Trophoblast cell (in vitro differentiated cells and primary cell): ENCODE results near the gene CIC.

Source experiments
- DNase-seq, 2 donors: peaks; one replicate each; pipeline ENCODE4 v3.0.0-alpha.2; 2016
- H2AFZ ChIP-seq: 2 replicates; pipeline ENCODE4 v1.6.1; 2013; ENCODE audit warnings: low read length, moderate library complexity, mild to moderate bottlenecking; ENCODE audit not compliant: insufficient read depth, poor library complexity
- H2AK5ac ChIP-seq: 2 replicates; pipeline ENCODE4 v1.6.1; 2013; ENCODE audit warnings: mild to moderate bottlenecking, low read length
- H2BK120ac ChIP-seq: 2 replicates; pipeline ENCODE4 v1.6.1; 2013; ENCODE audit warnings: low read length, mild to moderate bottlenecking, moderate library complexity; ENCODE audit not compliant: insufficient read depth, poor library complexity
- H2BK12ac ChIP-seq: 2 replicates; pipeline ENCODE4 v1.6.1; 2013; ENCODE audit warnings: mild to moderate bottlenecking, low read length, moderate library complexity
- H2BK5ac ChIP-seq: 2 replicates; pipeline ENCODE4 v1.6.1; 2013; ENCODE audit warnings: low read length, low read depth, moderate library complexity, mild to moderate bottlenecking; ENCODE audit not compliant: poor library complexity
- H3K14ac ChIP-seq: 2 replicates; pipeline ENCODE4 v1.6.1; 2013; ENCODE audit warnings: mild to moderate bottlenecking, low read length
- H3K18ac ChIP-seq: 2 replicates; pipeline ENCODE4 v1.6.1; 2013; ENCODE audit warnings: mild to moderate bottlenecking, low read length
- H3K23ac ChIP-seq: 2 replicates; pipeline ENCODE4 v1.6.1; 2013; ENCODE audit warnings: low read length
- H3K27ac ChIP-seq: 2 replicates; pipeline ENCODE4 v1.5.1; 2013; ENCODE audit warnings: low read depth, mild to moderate bottlenecking, inconsistent platforms, low read length, moderate library complexity
- H3K27me3 ChIP-seq: 2 replicates; pipeline ENCODE4 v1.6.1; 2013; ENCODE audit warnings: inconsistent platforms, mild to moderate bottlenecking, low read length, moderate library complexity; ENCODE audit not compliant: insufficient read depth
- H3K36me3 ChIP-seq, 2 experiments: 1 replicate in 1 of 2; 2 replicates in 1 of 2; pipeline ENCODE4 v1.6.1; 2013; ENCODE audit warnings: low read length in 2 of 2, mild to moderate bottlenecking in 2 of 2, moderate library complexity in 1 of 2; ENCODE audit not compliant: insufficient read depth in 2 of 2, control insufficient read depth in 1 of 2
- H3K4ac ChIP-seq: 2 replicates; pipeline ENCODE4 v1.6.1; 2013; ENCODE audit warnings: low read depth, mild to moderate bottlenecking, low read length, moderate library complexity
- H3K4me1 ChIP-seq, 2 experiments: 1 replicate in 1 of 2; 2 replicates in 1 of 2; pipeline ENCODE4 v1.6.1; 2013; ENCODE audit warnings: low read length in 2 of 2, mild to moderate bottlenecking in 2 of 2, moderate library complexity in 1 of 2; ENCODE audit not compliant: insufficient read depth in 2 of 2, control insufficient read depth in 1 of 2
- H3K4me2 ChIP-seq: 2 replicates; pipeline ENCODE4 v1.6.1; 2013; ENCODE audit warnings: inconsistent platforms, mild to moderate bottlenecking, low read length, moderate library complexity
- H3K4me3 ChIP-seq: 2 replicates; pipeline ENCODE4 v1.5.1; 2013; ENCODE audit warnings: mild to moderate bottlenecking, low read depth, low read length, inconsistent platforms
- H3K79me1 ChIP-seq: one replicate; pipeline ENCODE4 v1.6.1; 2013; ENCODE audit warnings: low read length
- H3K79me2 ChIP-seq: 2 replicates; pipeline ENCODE4 v1.6.1; 2013; ENCODE audit warnings: low read length, mild to moderate bottlenecking; ENCODE audit not compliant: control insufficient read depth, insufficient read depth, poor library complexity
- H3K9ac ChIP-seq: 2 replicates; pipeline ENCODE4 v1.6.1; 2013; ENCODE audit warnings: mild to moderate bottlenecking, low read length
- H3K9me3 ChIP-seq: 2 replicates; pipeline ENCODE4 v1.6.1; 2013; ENCODE audit warnings: low read depth, mild to moderate bottlenecking, control low read depth, inconsistent platforms, low read length; ENCODE audit not compliant: insufficient read depth
- H4K12ac ChIP-seq: 2 replicates; pipeline ENCODE4 v1.6.1; 2013; ENCODE audit warnings: low read depth, mild to moderate bottlenecking, low read length, moderate library complexity
- H4K8ac ChIP-seq: 2 replicates; pipeline ENCODE4 v1.6.1; 2013; ENCODE audit warnings: low read depth, mild to moderate bottlenecking, low read length, moderate library complexity
- H4K91ac ChIP-seq: one replicate; pipeline ENCODE4 v1.6.1; 2013; ENCODE audit warnings: low read depth, mild to moderate bottlenecking, low read length, moderate library complexity
- WGBS: extraction: QIAGEN DNeasy Blood & Tissue Kit; methylation state at CpG from one replicate; pipeline ENCODE4 v1.1.7; 2013; ENCODE audit warnings: missing lambda C conversion rate; ENCODE audit not compliant: insufficient read length, insufficient coverage; ENCODE audit errors: extremely low coverage; 5-methylcytosine and 5-hydroxymethylcytosine counted together

The CIC gene

DNA sequence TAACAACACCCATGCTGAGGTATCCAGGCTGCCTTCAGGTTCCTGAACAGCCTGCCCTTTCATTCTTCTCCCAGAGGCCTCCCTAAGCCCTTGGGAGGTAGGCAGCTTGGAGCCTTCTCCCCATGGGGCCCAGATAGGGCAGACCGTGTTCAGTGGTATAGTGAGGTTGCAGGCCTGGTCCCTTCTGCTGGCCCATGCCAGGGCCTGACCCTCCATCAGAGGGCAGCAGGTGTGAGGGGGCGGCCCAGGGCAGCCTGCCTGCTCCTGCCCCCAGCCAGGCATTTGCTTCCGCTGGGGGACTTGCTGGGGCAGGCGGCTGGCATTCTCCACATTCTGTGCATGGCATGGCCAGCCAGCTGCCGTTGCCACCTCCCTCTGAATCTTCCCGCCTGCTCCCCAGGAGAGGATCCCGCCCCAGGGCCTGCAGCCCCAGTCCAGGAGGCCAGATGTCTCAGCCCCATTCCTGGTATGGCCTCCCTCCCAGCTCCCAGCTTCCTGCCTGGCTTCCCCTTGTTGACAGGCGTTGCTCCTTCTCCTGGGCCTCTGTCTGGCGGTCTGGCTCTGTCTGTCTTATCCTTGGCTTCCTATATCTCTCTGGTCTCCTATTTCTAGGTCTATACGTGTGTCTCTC, 8.9 kb downstream of the CIC start:
- Histone ChIP-seq H3K27me3 (no peaks in the 10 kb centered on the region), H3K9ac (peak overlapping the region; percentile 10), H2BK12ac (no peak overlapping the region), H3K23ac (no peak overlapping the region), H2AFZ (peak overlapping the region; percentile 6), H3K36me3 (peaks cover 21 to 27% of the 10 kb centered on the region in 2 experiments), H2AK5ac (no peak overlapping the region), H3K9me3 (no peaks in the 10 kb centered on the region), H2BK120ac (no peak overlapping the region), H3K14ac (no peak overlapping the region), H3K79me2 (peaks cover 3% of the 10 kb centered on the region), H4K91ac (no peak overlapping the region), H2BK5ac (no peak overlapping the region), H3K79me1 (peaks cover 22% of the 10 kb centered on the region), H4K8ac (no peak overlapping the region), H3K27ac (peak overlapping the region; percentile 7), H3K4ac (no peak overlapping the region), H3K4me3 (no peak overlapping the region), H3K4me1 (peaks cover 23 to 32% of the 10 kb centered on the region in 2 experiments), H4K12ac (peak overlapping the region; percentile 36), H3K4me2 (no peak overlapping the region), H3K18ac (peak overlapping the region; percentile 34)
- no peak for DNase-seq
- no CpG with 5 or more reads among the region's 10 CpGs for WGBS

DNA sequence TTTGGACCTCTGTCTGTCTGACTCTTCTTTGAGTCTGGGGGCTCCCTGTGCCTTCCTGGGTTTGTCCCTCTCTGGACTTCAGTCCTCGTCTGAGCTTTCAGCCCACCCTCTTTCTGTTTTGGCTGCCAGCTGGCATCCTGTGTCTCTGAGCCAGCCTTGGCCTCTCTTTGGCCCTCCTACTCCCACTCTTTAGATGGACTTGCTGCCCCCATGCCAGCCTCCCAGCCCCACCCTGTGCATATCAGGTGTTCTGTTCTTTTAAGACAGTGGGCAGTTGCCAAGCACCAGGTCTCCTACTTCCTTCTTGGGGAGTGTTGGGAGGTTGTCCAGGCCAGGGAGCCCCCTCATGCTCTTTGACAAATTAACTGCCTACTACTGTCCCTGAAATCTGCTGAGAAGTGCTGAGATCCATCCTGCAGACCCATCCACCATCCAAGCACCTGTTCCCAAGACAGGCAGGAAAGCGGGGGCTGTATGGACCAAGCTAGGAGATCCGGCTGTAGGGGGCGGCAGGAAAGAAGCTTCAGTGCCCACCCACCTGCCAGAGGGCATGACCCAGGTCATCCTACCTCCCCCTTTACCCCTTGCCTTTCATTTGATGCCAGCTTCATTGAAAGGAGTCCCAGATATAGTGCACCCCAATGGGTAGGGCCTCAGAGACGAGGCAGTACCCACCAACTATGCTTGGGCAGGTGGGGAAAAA, 9.6 kb downstream of the CIC start:
- H4K8ac ChIP-seq, result no peak overlapping the region
- no peak overlapping the region for H3K14ac ChIP-seq
- no peak overlapping the region for H4K91ac ChIP-seq
- peaks cover 15 to 20% of the 10 kb centered on the region in 2 experiments for H3K36me3 ChIP-seq
- no peak overlapping the region for H2AFZ ChIP-seq
- H3K4me3 ChIP-seq, result no peak overlapping the region
- no peak overlapping the region for H3K4ac ChIP-seq
- no peak overlapping the region for H3K27ac ChIP-seq
- H3K9me3 ChIP-seq, result peaks cover 4% of the 10 kb centered on the region
- H3K4me2 ChIP-seq, result no peak overlapping the region
- peaks cover 28 to 38% of the 10 kb centered on the region in 2 experiments for H3K4me1 ChIP-seq
- no peak overlapping the region for H2BK120ac ChIP-seq
- H3K9ac ChIP-seq, result no peak overlapping the region
- no peak overlapping the region for H2BK5ac ChIP-seq
- no CpG with 5 or more reads among the region's 5 CpGs for WGBS
- no peaks in the 10 kb centered on the region for H3K27me3 ChIP-seq
- H3K18ac ChIP-seq, result no peak overlapping the region
- no peak for DNase-seq
- H3K23ac ChIP-seq, result no peak overlapping the region
- no peak overlapping the region for H4K12ac ChIP-seq
- no peak overlapping the region for H2AK5ac ChIP-seq
- H3K79me1 ChIP-seq, result peaks cover 27% of the 10 kb centered on the region
- peaks cover 3% of the 10 kb centered on the region for H3K79me2 ChIP-seq
- H2BK12ac ChIP-seq, result no peak overlapping the region

DNA sequence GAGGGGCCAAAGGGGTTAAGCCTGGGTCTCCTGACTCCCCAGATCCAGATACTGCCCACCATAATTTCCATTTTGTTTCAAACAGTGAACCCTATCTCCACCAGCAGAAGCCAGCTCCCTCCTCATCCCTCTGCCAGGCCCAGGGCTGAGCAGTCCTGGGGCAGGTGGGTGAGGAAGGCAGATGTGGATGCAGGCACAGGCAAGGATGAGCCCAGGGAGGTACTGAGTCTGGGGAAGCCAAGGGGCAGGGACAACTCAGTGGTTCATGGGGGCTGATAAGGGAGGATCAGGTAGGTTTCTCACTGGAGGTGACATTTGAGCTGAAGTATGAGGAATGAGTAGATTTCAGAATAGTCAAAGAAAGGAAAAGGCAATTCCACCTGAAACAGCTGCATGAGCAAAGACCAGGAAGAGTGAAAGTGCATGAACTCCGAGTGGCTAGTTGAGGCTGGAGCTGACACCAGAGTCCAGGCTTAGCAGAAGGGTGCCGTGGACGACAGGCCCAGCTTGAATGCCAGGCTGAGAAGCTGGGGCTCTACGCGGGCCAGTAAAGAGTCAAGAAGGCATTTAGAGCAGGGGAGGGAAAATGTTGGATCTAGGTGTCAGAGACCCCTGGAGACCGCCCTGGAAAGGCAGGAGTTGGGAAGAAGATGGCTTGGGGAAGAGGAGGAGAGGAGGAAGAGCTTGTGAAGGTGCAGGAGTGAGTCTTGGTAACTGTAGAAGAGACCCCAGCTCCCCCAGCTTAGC, 10.3 kb downstream of the CIC start:
- Histone ChIP-seq H3K9me3 (peaks cover 4% of the 10 kb centered on the region), H2AK5ac (no peak overlapping the region), H4K8ac (peak overlapping the region; percentile 27), H4K12ac (peak overlapping the region; percentile 3), H3K27me3 (no peaks in the 10 kb centered on the region), H4K91ac (no peak overlapping the region), H3K9ac (peak overlapping the region; percentile 8), H3K79me2 (peaks cover 3% of the 10 kb centered on the region), H2BK12ac (peak overlapping the region; percentile 51), H2BK5ac (no peak overlapping the region), H3K23ac (no peak overlapping the region), H3K27ac (peak overlapping the region; percentile 78), H2AFZ (peak overlapping the region; percentile 15), H3K18ac (peak overlapping the region; percentile 16), H3K4me2 (peak overlapping the region; percentile 94), H3K4ac (peak overlapping the region; percentile 10), H3K4me3 (no peak overlapping the region), H2BK120ac (no peak overlapping the region), H3K14ac (peak overlapping the region; percentile 58), H3K4me1 (peaks cover 28 to 38% of the 10 kb centered on the region in 2 experiments), H3K36me3 (peaks cover 7 to 13% of the 10 kb centered on the region in 2 experiments), H3K79me1 (peaks cover 29% of the 10 kb centered on the region)
- WGBS, result no CpG with 5 or more reads among the region's 6 CpGs
- DNase-seq, result no peak
